CD14-positive monocyte (primary cell): ENCODE results near the gene RIPPLY3. TPM values are rescaled to one million over a fixed set of nuclear protein-coding genes. Genes with fewer than 3 reads are reported as not detected.

ENCODE experiments used
- DNase-seq, 3 donors: peaks; one replicate each; pipeline ENCODE4 v3.0.0-alpha.2; 2011 to 2022
- H2AFZ ChIP-seq: 2 replicates; pipeline ENCODE4 v1.6.0; 2012; ENCODE audit warnings: mild to moderate bottlenecking, low read depth, low read length, inconsistent platforms; ENCODE audit not compliant: insufficient read depth, poor library complexity, severe bottlenecking
- H3K27ac ChIP-seq, 2 donors: 1 replicate in 1 of 2; 2 replicates in 1 of 2; pipeline ENCODE4 v1.5.1; 2012 to 2013; ENCODE audit warnings: low read length in 2 of 2, control low read depth in 1 of 2, inconsistent platforms in 1 of 2, low read depth in 1 of 2, mild to moderate bottlenecking in 1 of 2
- H3K27me3 ChIP-seq, 2 donors: one replicate each; pipeline versions ENCODE4 v1.6.0 to v1.6.1; 2011 to 2013; ENCODE audit warnings: low read length in 2 of 2; ENCODE audit not compliant: control insufficient read depth in 2 of 2, insufficient read depth in 2 of 2
- H3K36me3 ChIP-seq, 2 donors: replicated peaks in 1 of 2; 1 replicate in 1 of 2; 2 replicates in 1 of 2; pipeline versions ENCODE4 v1.5.1 to v1.6.1; 2012 to 2013; ENCODE audit warnings: low read length in 2 of 2, control low read depth in 1 of 2, inconsistent platforms in 1 of 2, mild to moderate bottlenecking in 1 of 2; ENCODE audit not compliant: insufficient read depth in 2 of 2, control insufficient read depth in 1 of 2
- H3K4me1 ChIP-seq, 2 donors: 1 replicate in 1 of 2; 2 replicates in 1 of 2; pipeline versions ENCODE4 v1.5.1 to v1.6.1; 2012 to 2013; ENCODE audit warnings: low read length in 2 of 2, control low read depth in 1 of 2, inconsistent platforms in 1 of 2, mild to moderate bottlenecking in 1 of 2, moderate library complexity in 1 of 2; ENCODE audit not compliant: insufficient read depth in 2 of 2, control insufficient read depth in 1 of 2
- H3K4me2 ChIP-seq: replicated peaks from 2 replicates; pipeline ENCODE3; 2012; ENCODE audit warnings: low read length, moderate library complexity, mild to moderate bottlenecking; ENCODE audit not compliant: poor library complexity, severe bottlenecking; ENCODE audit errors: extremely low read depth
- H3K4me3 ChIP-seq, 3 experiments: fragments of 200-600 bp in 1 of 3; sonication (generic) in 1 of 3; replicated peaks in 1 of 3; 1 replicate in 2 of 3; 2 replicates in 1 of 3; pipeline ENCODE4 v1.5.1; 2011 to 2013; ENCODE audit warnings: low read length in 3 of 3, mild to moderate bottlenecking in 3 of 3, control low read depth in 2 of 3, low read depth in 2 of 3, inconsistent platforms in 1 of 3, moderate library complexity in 1 of 3
- H3K79me2 ChIP-seq: 2 replicates; pipeline ENCODE4 v1.6.0; 2012; ENCODE audit warnings: mild to moderate bottlenecking, control low read depth, inconsistent platforms, low read length, moderate library complexity; ENCODE audit not compliant: insufficient read depth
- H3K9ac ChIP-seq: 2 replicates; pipeline ENCODE4 v1.6.0; 2017; ENCODE audit warnings: low read length, mild to moderate bottlenecking; ENCODE audit not compliant: insufficient read depth, poor library complexity, severe bottlenecking
- H3K9me3 ChIP-seq, 2 donors: replicated peaks in 1 of 2; 1 replicate in 1 of 2; 2 replicates in 1 of 2; pipeline versions ENCODE4 v1.5.1 to v1.6.1; 2012 to 2013; ENCODE audit warnings: low read length in 2 of 2, control low read depth in 1 of 2; ENCODE audit not compliant: control insufficient read depth in 1 of 2, insufficient read depth in 1 of 2
- H4K20me1 ChIP-seq: 2 replicates; pipeline ENCODE4 v1.6.0; 2012; ENCODE audit warnings: mild to moderate bottlenecking, low read length, control low read depth, moderate library complexity; ENCODE audit not compliant: insufficient read depth
- H3K27ac Mint-ChIP-seq, 7 donors: one replicate each; pipeline ENCODE4 v1.8.0; 2020; ENCODE audit warnings: mild to moderate bottlenecking in 7 of 7, mixed read lengths in 7 of 7, moderate library complexity in 6 of 7, inconsistent platforms in 2 of 7
- H3K27me3 Mint-ChIP-seq, 3 donors: one replicate each; pipeline ENCODE4 v1.8.0; 2021 to 2022; ENCODE audit warnings: low read depth in 3 of 3, mild to moderate bottlenecking in 3 of 3, mixed read lengths in 3 of 3, moderate library complexity in 3 of 3, inconsistent platforms in 1 of 3
- H3K36me3 Mint-ChIP-seq, 2 donors: one replicate each; pipeline ENCODE4 v1.8.0; 2020; ENCODE audit warnings: mixed read lengths in 2 of 2, inconsistent platforms in 1 of 2, mild to moderate bottlenecking in 1 of 2
- H3K4me1 Mint-ChIP-seq: one replicate; pipeline ENCODE4 v1.8.0; 2020; ENCODE audit warnings: mild to moderate bottlenecking, mixed read lengths
- H3K4me3 Mint-ChIP-seq, 2 donors: one replicate each; pipeline ENCODE4 v1.8.0; 2020; ENCODE audit warnings: mild to moderate bottlenecking in 2 of 2, mixed read lengths in 2 of 2, moderate library complexity in 1 of 2
- H3K9me3 Mint-ChIP-seq, 7 donors: one replicate each; pipeline ENCODE4 v1.8.0; 2020 to 2022; ENCODE audit warnings: mixed read lengths in 7 of 7, mild to moderate bottlenecking in 6 of 7, moderate library complexity in 6 of 7, inconsistent platforms in 2 of 7
- WGBS: methylation state at CpG from one replicate; pipeline ENCODE4 v1.1.5; 2013; ENCODE audit warnings: missing lambda C conversion rate; ENCODE audit not compliant: insufficient coverage; 5-methylcytosine and 5-hydroxymethylcytosine counted together
- intact Hi-C, 2 donors: fragments of 100-400 bp; cut with micrococcal nuclease; formaldehyde crosslinking; loops; one replicate each; pipeline versions ENCODE4 v1.15.0 to v1.15.1; 2023
- polyA minus RNA-seq: library from RNA; depleted of rRNA, polyadenylated mRNA; stranded (reverse); fragments of >200 nt; gene quantifications from 2 replicates; pipeline ENCODE4 v1.2.3, GENCODE V29; 2012
- polyA plus RNA-seq, 3 donors: library from polyadenylated mRNA; depleted of rRNA in 1 of 3; unstranded in 2 of 3; stranded (reverse) in 1 of 3; fragments of 300-500 nt in 2 of 3; fragments of >200 nt in 1 of 3; fragmentation: Illumina TruSeq in 2 of 3; gene quantifications; 1 replicate in 2 of 3; 2 replicates in 1 of 3; pipeline ENCODE4 v1.2.3, GENCODE V29; 2012 to 2021
- total RNA-seq, 12 experiments: library from RNA in 1 of 12; stranded (reverse) in 1 of 12; fragments of 120-200 nt in 1 of 12; gene quantifications; one replicate each; pipeline ENCODE4 v1.2.4 and lab custom pipeline; 2013 to 2026; ENCODE audit warnings: mixed read lengths in 6 of 12, inconsistent platforms in 1 of 12
- TF ChIP-seq, protein P1 (sequence below): fragments of 200-600 bp; IDR thresholded peaks from one replicate; pipeline ENCODE4 v1.8.0; 2022; ENCODE audit warnings: antibody characterized with exemption, mild to moderate bottlenecking

RIPPLY3 gene, protein sequence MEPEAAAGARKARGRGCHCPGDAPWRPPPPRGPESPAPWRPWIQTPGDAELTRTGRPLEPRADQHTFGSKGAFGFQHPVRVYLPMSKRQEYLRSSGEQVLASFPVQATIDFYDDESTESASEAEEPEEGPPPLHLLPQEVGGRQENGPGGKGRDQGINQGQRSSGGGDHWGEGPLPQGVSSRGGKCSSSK
- total RNA-seq (2013) = not detected
- polyA plus RNA-seq = not detected
- polyA minus RNA-seq = not detected in 2 replicates
- total RNA-seq (lab: John Stamatoyannopoulos, UW) = 0 to 4.0 (median 0) reads per million in 11 experiments

DNA sequence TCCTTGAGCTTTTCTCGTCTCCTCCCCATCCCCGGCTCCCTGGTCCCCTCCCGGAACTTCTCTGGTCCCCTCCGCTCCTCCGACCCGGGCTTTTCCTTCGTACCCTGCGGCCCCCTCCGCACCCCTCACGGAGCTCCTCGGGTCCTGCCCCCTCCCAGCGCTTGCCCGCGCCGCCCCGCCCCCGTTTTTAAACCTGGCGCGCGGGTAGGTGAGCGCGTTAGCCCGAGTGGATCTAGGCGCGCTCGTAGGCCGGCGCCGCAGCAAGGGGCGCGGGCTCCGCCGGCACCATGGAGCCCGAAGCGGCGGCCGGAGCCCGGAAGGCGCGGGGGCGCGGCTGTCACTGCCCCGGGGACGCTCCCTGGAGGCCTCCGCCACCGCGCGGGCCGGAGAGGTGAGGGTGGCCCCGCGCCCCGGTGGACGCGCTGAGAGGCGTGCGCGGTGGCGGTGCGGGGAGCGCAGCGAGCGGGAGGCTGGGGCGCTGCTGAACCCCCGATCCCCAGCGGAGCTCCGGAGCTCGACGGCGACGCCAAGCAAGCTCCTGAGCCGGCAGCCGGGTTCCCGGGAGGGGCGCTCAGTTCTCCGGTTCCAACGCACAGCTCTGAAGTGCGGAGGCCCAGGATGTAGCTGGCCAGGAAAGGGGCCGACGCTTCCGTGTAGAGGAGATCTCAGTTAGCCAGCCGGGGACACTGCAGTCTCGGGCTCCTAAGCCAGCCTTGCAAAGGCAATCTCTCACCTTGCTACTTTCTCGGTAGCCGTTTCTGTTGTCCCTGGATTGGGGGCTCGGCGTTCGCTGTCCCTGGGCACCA is at the start of gene RIPPLY3:
RIPPLY3 (plus strand) TSS at position 217 of the 806 bp plus-strand sequence; CDS start at position 288, 71 bp downstream.
- Mint-ChIP-seq H3K27ac (no peak within 1 kb of the TSS), H3K4me1 (peaks cover 13% of the 10 kb centered on the region), H3K4me3 (peak within 1 kb of the TSS; percentile 20 to 78), H3K27me3 (peaks cover 53 to 75% (median 58%) of the 10 kb centered on the region in 3 donors), H3K36me3 (no peaks in the 10 kb centered on the region), H3K9me3 (peaks cover 0 to 18% (median 10%) of the 10 kb centered on the region in 7 donors)
- DNase-seq = no peak
- H3K4me3 ChIP-seq = no peak within 1 kb of the TSS
- H3K9ac ChIP-seq = no peak within 1 kb of the TSS
- H4K20me1 ChIP-seq = no peaks in the 10 kb centered on the region
- H2AFZ ChIP-seq = peak within 1 kb of the TSS; percentile 21
- H3K36me3 ChIP-seq = no peaks in the 10 kb centered on the region
- intact Hi-C loops = no loop called here
- TF ChIP-seq, protein P1, sequence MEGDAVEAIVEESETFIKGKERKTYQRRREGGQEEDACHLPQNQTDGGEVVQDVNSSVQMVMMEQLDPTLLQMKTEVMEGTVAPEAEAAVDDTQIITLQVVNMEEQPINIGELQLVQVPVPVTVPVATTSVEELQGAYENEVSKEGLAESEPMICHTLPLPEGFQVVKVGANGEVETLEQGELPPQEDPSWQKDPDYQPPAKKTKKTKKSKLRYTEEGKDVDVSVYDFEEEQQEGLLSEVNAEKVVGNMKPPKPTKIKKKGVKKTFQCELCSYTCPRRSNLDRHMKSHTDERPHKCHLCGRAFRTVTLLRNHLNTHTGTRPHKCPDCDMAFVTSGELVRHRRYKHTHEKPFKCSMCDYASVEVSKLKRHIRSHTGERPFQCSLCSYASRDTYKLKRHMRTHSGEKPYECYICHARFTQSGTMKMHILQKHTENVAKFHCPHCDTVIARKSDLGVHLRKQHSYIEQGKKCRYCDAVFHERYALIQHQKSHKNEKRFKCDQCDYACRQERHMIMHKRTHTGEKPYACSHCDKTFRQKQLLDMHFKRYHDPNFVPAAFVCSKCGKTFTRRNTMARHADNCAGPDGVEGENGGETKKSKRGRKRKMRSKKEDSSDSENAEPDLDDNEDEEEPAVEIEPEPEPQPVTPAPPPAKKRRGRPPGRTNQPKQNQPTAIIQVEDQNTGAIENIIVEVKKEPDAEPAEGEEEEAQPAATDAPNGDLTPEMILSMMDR = no peak
- WGBS = under 1% methylated on average over 86 of the region's 87 CpGs
- peaks cover 28 to 53% of the 10 kb centered on the region in 2 donors for H3K27me3 ChIP-seq
- H3K9me3 ChIP-seq = peaks cover 0 to 14% of the 10 kb centered on the region in 2 donors
- H3K79me2 ChIP-seq = no peaks in the 10 kb centered on the region
- no peak within 1 kb of the TSS for H3K27ac ChIP-seq
- peak within 1 kb of the TSS; percentile 53 for H3K4me2 ChIP-seq
- H3K4me1 ChIP-seq = peaks cover 10 to 19% of the 10 kb centered on the region in 2 donors

DNA sequence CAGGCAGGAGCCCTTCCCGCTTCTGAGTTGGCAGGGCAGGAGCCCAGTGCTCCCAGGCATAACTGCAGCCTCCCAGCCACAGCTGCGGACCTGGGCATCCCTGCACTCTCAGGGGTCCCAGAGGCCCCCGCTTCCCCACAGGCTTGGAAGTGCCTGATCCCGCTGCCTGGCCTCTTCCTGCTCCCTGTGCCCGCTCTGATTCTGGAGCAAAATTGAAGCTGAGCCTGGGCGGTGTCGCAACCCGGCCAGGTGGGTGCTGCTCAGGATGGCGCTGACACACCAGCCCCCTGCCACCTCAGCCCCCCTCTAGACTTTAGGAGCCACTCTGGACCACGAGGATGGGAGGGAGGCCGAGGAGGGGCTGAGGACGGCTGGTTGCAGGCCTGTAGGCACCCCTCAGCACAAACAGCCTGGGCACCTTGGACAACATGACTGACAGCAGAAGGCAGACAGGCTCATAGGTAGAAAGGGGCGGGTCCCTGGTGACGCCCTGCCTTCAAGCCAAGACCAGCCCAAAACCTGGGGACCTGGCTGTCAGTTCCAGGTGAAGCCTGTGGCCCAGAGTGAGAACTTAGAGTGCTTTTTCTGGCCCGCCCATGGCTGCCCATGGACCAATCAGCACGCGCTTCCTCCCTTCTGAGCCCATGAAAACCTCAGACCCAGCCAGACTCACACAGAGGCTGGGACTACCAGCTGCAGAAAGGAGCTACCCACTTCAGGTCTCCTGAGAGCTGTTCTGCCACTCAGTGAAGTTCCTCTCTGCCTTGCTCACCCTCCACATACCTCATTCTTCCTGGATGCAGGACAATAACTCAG is 47.3 kb upstream of the RIPPLY3 start:
- Histone ChIP-seq H3K4me1 (no peaks in the 10 kb centered on the region), H3K4me2 (no peak overlapping the region), H4K20me1 (no peaks in the 10 kb centered on the region), H3K36me3 (no peaks in the 10 kb centered on the region), H3K27ac (no peak overlapping the region), H3K9ac (no peak overlapping the region), H3K9me3 (no peaks in the 10 kb centered on the region), H3K79me2 (no peaks in the 10 kb centered on the region), H3K27me3 (no peaks in the 10 kb centered on the region), H2AFZ (no peak overlapping the region), H3K4me3 (no peak overlapping the region)
- 97% methylated on average over 13 of the region's 17 CpGs for WGBS
- Mint-ChIP-seq H3K36me3 (peaks cover 7 to 10% of the 10 kb centered on the region in 2 donors), H3K9me3 (peaks cover 0 to 2% (median 0%) of the 10 kb centered on the region in 7 donors), H3K27me3 (peaks cover 0 to 3% (median 2%) of the 10 kb centered on the region in 3 donors), H3K27ac (peak overlapping the region in 2 of 7 donors; percentile 0 to 54), H3K4me1 (no peaks in the 10 kb centered on the region), H3K4me3 (no peak overlapping the region)
- no peak for DNase-seq
- TF ChIP-seq, protein P1 = no peak
- intact Hi-C loops = no loop called here
